ENCODE measurements around the gene PCNX2. TPM values are rescaled to one million over a fixed set of nuclear protein-coding genes. Genes with fewer than 3 reads are reported as not detected.

The PCNX2 gene
- total and polyA plus RNA-seq, 2 donors (not counting 3 experiments of a cell fraction or from before 2014, with no cell fraction given): 6.6 to 11.0 TPM

DNA sequence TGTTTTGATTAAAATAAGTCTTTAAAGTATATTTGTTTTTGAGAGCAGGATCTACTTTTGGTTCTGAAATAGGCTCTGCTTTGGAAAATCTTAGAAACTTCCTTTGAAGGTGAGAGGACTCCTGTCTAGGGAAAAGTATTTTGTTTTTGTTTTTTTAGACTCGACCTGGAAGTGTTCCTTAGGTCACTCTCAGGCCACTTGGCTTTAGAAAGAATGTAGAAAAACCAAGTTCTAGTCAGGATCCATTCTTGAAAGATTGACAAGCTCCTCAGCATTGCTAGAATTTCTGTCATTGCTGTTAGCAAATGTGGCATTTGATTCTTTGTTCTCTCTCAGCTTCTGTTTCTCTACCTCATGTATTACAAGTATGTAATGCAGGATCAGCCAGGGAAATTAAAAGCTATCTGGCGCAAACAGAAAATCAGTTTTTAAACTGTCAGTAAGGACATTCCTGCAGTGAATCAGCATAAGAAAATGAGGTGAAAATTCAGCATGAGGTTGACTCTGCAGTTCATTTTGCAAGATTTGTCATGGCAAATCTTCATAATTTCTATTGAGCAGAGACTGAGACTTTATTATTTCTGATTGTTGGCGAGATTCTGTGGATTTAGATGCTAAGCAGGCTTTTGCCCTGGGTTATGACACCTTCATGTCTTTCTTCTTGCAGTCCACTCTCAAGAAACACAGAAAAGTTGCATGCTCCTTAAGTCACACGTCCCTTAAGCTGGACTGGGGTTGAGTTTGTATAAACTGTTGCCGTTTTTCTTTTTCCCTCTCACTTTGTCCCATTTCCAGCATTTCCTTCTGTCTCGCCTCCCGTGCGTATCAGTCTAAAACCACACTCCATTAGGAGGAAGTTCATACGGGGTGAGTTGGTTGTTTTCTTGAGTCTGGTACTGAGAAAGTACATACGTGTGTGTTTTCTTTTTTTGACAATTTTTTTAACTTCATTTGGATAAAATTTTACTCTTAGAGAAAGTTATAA is 332.5 kb downstream of the PCNX2 start:
- H3K27me3 ChIP-seq (ENCODE audit: control insufficient read depth in 2 of 2, insufficient read depth in 2 of 2, low read length in 2 of 2): no peaks in the 10 kb centered on the region
- H3K9me3 ChIP-seq (replicated peaks; ENCODE audit: control insufficient read depth, insufficient read depth, low read length): no peaks in the 10 kb centered on the region
- POLR2A ChIA-PET: no interaction called here
- peak; percentile 14 for TF ChIP-seq GATA2 (IDR thresholded peaks at IDR 0.05; ENCODE audit: insufficient read depth, insufficient read length, low read depth, low read length)
- TF ChIP-seq EZH2 (IDR thresholded peaks at IDR 0.05; ENCODE audit: borderline replicate concordance, low read depth, low read length, severe bottlenecking): no peak
- peak overlapping the region; percentile 38 for H3K9ac ChIP-seq (replicated peaks; ENCODE audit: extremely low read depth, insufficient read depth, low read length)
- peak overlapping the region in 1 of 3 experiments; percentile 3 for H3K4me3 ChIP-seq (replicated peaks in 1 of 3; ENCODE audit: insufficient read depth in 1 of 3, low read depth in 1 of 3, low read length in 3 of 3)
- peak overlapping the region; percentile 81 for H3K4me2 ChIP-seq (ENCODE audit: insufficient read depth, low read length)
- peak overlapping the region; percentile 59 for H3K27ac ChIP-seq (ENCODE audit: insufficient read depth, low read depth, low read length)
- CTCF ChIA-PET: interaction anchor here (0.8 to 5.6 kb wide), 7 partner anchors 9 to 360 kb away, joined by 3 to 23 read pairs (median 4); no protein-coding TSS in a partner anchor
- H3K79me2 ChIP-seq (ENCODE audit: control insufficient read depth, insufficient read depth, low read length): no peaks in the 10 kb centered on the region
- peak; percentile 93 for DNase-seq (ENCODE audit: low read depth, low spot score)
- peak overlapping the region; percentile 82 for H2AFZ ChIP-seq (ENCODE audit: low read depth, low read length)
- H3K9me1 ChIP-seq (replicated peaks; ENCODE audit: control insufficient read depth, extremely low read depth, insufficient read depth, low read length): no peaks in the 10 kb centered on the region
- H4K20me1 ChIP-seq (replicated peaks; ENCODE audit: control insufficient read depth, extremely low read depth, insufficient read depth, low read length): no peaks in the 10 kb centered on the region
- peak; percentile 73 for FAIRE-seq
- intact Hi-C loops (cut with micrococcal nuclease): loop anchor here (5.0 kb wide), 1 partner anchor 234 kb away; no protein-coding TSS in a partner anchor
- BruUV-seq (replicated peaks): no TSS peak
- dilution Hi-C loops (cut with MboI; ENCODE audit: extremely low pct_ligation_motif_present, low sequenced_read_pairs): no loop called here
- H3K36me3 ChIP-seq (ENCODE audit: control insufficient read depth in 2 of 2, extremely low read depth in 1 of 2, insufficient read depth in 2 of 2, low read length in 2 of 2): peaks cover 0 to 4% of the 10 kb centered on the region in 2 experiments
- H3K4me1 ChIP-seq (ENCODE audit: control insufficient read depth, extremely low read depth, insufficient read depth, low read length): peaks cover 23% of the 10 kb centered on the region

DNA sequence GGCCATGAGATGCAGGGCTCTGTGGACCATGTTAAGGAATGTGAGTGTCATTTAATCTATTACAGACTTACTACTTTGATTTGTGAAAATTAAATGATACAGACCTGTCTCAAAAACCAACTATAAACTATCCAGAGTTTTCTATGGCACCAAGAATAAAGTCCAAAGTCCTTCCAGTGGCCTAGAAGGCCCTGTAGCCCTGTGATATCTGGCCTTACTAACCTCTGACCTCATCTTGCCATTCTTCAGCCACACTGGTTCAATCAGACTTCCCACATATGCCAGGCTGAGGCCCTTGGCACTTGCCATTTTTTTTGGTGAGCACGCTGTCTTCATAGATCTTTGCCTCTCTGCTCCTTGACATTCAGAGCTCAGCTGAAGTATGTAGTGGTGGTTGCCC is 337.5 kb downstream of the PCNX2 start:
- H3K4me2 ChIP-seq (ENCODE audit: insufficient read depth, low read length): no peak overlapping the region
- H4K20me1 ChIP-seq (replicated peaks; ENCODE audit: control insufficient read depth, extremely low read depth, insufficient read depth, low read length): no peaks in the 10 kb centered on the region
- intact Hi-C loops (cut with micrococcal nuclease) (no loop called here), dilution Hi-C loops (cut with MboI; ENCODE audit: extremely low pct_ligation_motif_present, low sequenced_read_pairs) (no loop called here)
- BruUV-seq (replicated peaks): no TSS peak
- no peak for FAIRE-seq
- H3K79me2 ChIP-seq (ENCODE audit: control insufficient read depth, insufficient read depth, low read length): no peaks in the 10 kb centered on the region
- ChIA-PET CTCF (no interaction called here), POLR2A (no interaction called here)
- peaks cover 0 to 9% of the 10 kb centered on the region in 2 experiments for H3K36me3 ChIP-seq (ENCODE audit: control insufficient read depth in 2 of 2, extremely low read depth in 1 of 2, insufficient read depth in 2 of 2, low read length in 2 of 2)
- no peak overlapping the region for H3K4me3 ChIP-seq (replicated peaks in 1 of 3; ENCODE audit: insufficient read depth in 1 of 3, low read depth in 1 of 3, low read length in 3 of 3)
- H3K9me1 ChIP-seq (replicated peaks; ENCODE audit: control insufficient read depth, extremely low read depth, insufficient read depth, low read length): no peaks in the 10 kb centered on the region
- H3K9ac ChIP-seq (replicated peaks; ENCODE audit: extremely low read depth, insufficient read depth, low read length): no peak overlapping the region
- H3K27ac ChIP-seq (ENCODE audit: insufficient read depth, low read depth, low read length): no peak overlapping the region
- no peaks in the 10 kb centered on the region for H3K27me3 ChIP-seq (ENCODE audit: control insufficient read depth in 2 of 2, insufficient read depth in 2 of 2, low read length in 2 of 2)
- H3K4me1 ChIP-seq (ENCODE audit: control insufficient read depth, extremely low read depth, insufficient read depth, low read length): peaks cover 15% of the 10 kb centered on the region
- H3K9me3 ChIP-seq (replicated peaks; ENCODE audit: control insufficient read depth, insufficient read depth, low read length): no peaks in the 10 kb centered on the region
- H2AFZ ChIP-seq (ENCODE audit: low read depth, low read length): no peak overlapping the region
- no peak for TF ChIP-seq POLR2AphosphoS5 (IDR thresholded peaks at IDR 0.05; ENCODE audit: insufficient read depth, low read depth, low read length)
- TF ChIP-seq, protein P1, sequence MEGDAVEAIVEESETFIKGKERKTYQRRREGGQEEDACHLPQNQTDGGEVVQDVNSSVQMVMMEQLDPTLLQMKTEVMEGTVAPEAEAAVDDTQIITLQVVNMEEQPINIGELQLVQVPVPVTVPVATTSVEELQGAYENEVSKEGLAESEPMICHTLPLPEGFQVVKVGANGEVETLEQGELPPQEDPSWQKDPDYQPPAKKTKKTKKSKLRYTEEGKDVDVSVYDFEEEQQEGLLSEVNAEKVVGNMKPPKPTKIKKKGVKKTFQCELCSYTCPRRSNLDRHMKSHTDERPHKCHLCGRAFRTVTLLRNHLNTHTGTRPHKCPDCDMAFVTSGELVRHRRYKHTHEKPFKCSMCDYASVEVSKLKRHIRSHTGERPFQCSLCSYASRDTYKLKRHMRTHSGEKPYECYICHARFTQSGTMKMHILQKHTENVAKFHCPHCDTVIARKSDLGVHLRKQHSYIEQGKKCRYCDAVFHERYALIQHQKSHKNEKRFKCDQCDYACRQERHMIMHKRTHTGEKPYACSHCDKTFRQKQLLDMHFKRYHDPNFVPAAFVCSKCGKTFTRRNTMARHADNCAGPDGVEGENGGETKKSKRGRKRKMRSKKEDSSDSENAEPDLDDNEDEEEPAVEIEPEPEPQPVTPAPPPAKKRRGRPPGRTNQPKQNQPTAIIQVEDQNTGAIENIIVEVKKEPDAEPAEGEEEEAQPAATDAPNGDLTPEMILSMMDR (IDR thresholded peaks at IDR 0.05; ENCODE audit: extremely low read depth in 1 of 2, insufficient read depth in 1 of 2, low read depth in 1 of 2, low read length in 2 of 2): no peak
- no peak for TF ChIP-seq GATA2 (IDR thresholded peaks at IDR 0.05; ENCODE audit: insufficient read depth, insufficient read length, low read depth, low read length)
- no peak for TF ChIP-seq JUN (IDR thresholded peaks at IDR 0.05; ENCODE audit: borderline replicate concordance, insufficient read depth, insufficient read length, low read depth)
- TF ChIP-seq EZH2 (IDR thresholded peaks at IDR 0.05; ENCODE audit: borderline replicate concordance, low read depth, low read length, severe bottlenecking): no peak
- no peak for TF ChIP-seq FOS (IDR thresholded peaks at IDR 0.05; ENCODE audit: borderline replicate concordance, insufficient read depth, low read length)
- no peak for TF ChIP-seq MYC (IDR thresholded peaks at IDR 0.05; ENCODE audit: low read depth, low read length)
- TF ChIP-seq, protein P2, sequence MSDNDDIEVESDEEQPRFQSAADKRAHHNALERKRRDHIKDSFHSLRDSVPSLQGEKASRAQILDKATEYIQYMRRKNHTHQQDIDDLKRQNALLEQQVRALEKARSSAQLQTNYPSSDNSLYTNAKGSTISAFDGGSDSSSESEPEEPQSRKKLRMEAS (IDR thresholded peaks at IDR 0.05; ENCODE audit: insufficient read depth, insufficient read length): no peak
- no peak for TF ChIP-seq POLR2A (IDR thresholded peaks at IDR 0.05; ENCODE audit: low read depth, low read length)
- DNase-seq (ENCODE audit: low read depth, low spot score): no peak
